Measurements from ENCODE around the gene MRPL53. TPM values are rescaled to one million over a fixed set of nuclear protein-coding genes. Genes with fewer than 3 reads are reported as not detected.

The MRPL53 gene
- total and polyA plus RNA-seq, 2 of the 13 experiments (the other 11 are each of a cell fraction or from before 2014, with no cell fraction given): 34.3 to 51.9 TPM

GRCh38 chr2:74441690-74442482 is 30.6 kb downstream of the MRPL53 start, which contains the start of gene RTKN (continued):
- peak; percentile 96 for TF ChIP-seq ZNF724P (CRISPR knock-in tag; IDR thresholded peaks at IDR 0.05; ENCODE audit: borderline replicate concordance)
- TF ChIP-seq PREB (CRISPR knock-in tag; IDR thresholded peaks at IDR 0.05): no peak
- peak; percentile 60; the same call in 1 of the 2 replicates for TF ChIP-seq REPIN1 (CRISPR knock-in tag; IDR thresholded peaks at IDR 0.05; ENCODE audit: borderline replicate concordance, low read depth)
- peak; percentile 65; the same call in 1 of the 2 replicates for TF ChIP-seq ZFP90 (CRISPR knock-in tag; IDR thresholded peaks at IDR 0.05; ENCODE audit: borderline replicate concordance)
- 0 out of 2 replicates have a peak, but pooled peaks have one; percentile 66 for TF ChIP-seq ZNF337 (CRISPR knock-in tag; IDR thresholded peaks at IDR 0.05; ENCODE audit: borderline replicate concordance, low read depth)
- no peak; the same call in 1 of the 2 replicates for TF ChIP-seq AHR (CRISPR knock-in tag; IDR thresholded peaks at IDR 0.05)
- TF ChIP-seq ZBTB20 (CRISPR knock-in tag; IDR thresholded peaks at IDR 0.05; ENCODE audit: borderline replicate concordance, low read depth): no peak; the same call in 1 of the 2 replicates
- TF ChIP-seq HOXA5 (CRISPR knock-in tag; IDR thresholded peaks at IDR 0.05): 0 out of 2 replicates have a peak, but pooled peaks have one; percentile 83
- TF ChIP-seq TBX2 (CRISPR knock-in tag; IDR thresholded peaks at IDR 0.05; ENCODE audit: borderline replicate concordance): peak; percentile 93
- TF ChIP-seq MBNL3 (CRISPR knock-in tag; conservative IDR thresholded peaks at IDR 0.05): no peak
- TF ChIP-seq TEAD2 (CRISPR knock-in tag; IDR thresholded peaks at IDR 0.05): 0 out of 2 replicates have a peak, but pooled peaks have one; percentile 76
- no peak for TF ChIP-seq NONO (IDR thresholded peaks at IDR 0.05)
- TF ChIP-seq NONO (CRISPR knock-in tag; conservative IDR thresholded peaks at IDR 0.05): peak; percentile 92
- TF ChIP-seq BHLHE40 (IDR thresholded peaks at IDR 0.05; ENCODE audit: low read length): no peak
- TF ChIP-seq SPEN (CRISPR knock-in tag; IDR thresholded peaks at IDR 0.05; ENCODE audit: low read depth): peak; percentile 79
- no peak for TF ChIP-seq ZNF17 (CRISPR knock-in tag; IDR thresholded peaks at IDR 0.05)
- TF ChIP-seq ZBTB34 (CRISPR knock-in tag; IDR thresholded peaks at IDR 0.05): peak; percentile 53; the same call in 1 of the 2 replicates
- peak; percentile 69 for TF ChIP-seq ZNF121 (CRISPR knock-in tag; IDR thresholded peaks at IDR 0.05)
- peak; percentile 58; the same call in 1 of the 2 replicates for TF ChIP-seq ZKSCAN8 (CRISPR knock-in tag; IDR thresholded peaks at IDR 0.05; ENCODE audit: borderline replicate concordance)
- TF ChIP-seq ZNF432 (CRISPR knock-in tag; IDR thresholded peaks at IDR 0.05; ENCODE audit: borderline replicate concordance): 0 out of 2 replicates have a peak, but pooled peaks have one; percentile 77
- peak; percentile 55; the same call in 1 of the 2 replicates for TF ChIP-seq MXD4 (CRISPR knock-in tag; IDR thresholded peaks at IDR 0.05)
- TF ChIP-seq MYPOP (CRISPR knock-in tag; IDR thresholded peaks at IDR 0.05): peak; percentile 82
- TF ChIP-seq YEATS2 (CRISPR knock-in tag; IDR thresholded peaks at IDR 0.05; ENCODE audit: borderline replicate concordance): peak; percentile 71; the same call in 1 of the 2 replicates
- TF ChIP-seq ZNF44 (CRISPR knock-in tag; IDR thresholded peaks at IDR 0.05): peak; percentile 77; the same call in 1 of the 2 replicates
- TF ChIP-seq PAWR (CRISPR knock-in tag; IDR thresholded peaks at IDR 0.05; ENCODE audit: borderline replicate concordance): peak; percentile 91; the same call in 1 of the 2 replicates
- TF ChIP-seq ZNF670 (CRISPR knock-in tag; IDR thresholded peaks at IDR 0.05; ENCODE audit: borderline replicate concordance): peak; percentile 70
- TF ChIP-seq RORA (CRISPR knock-in tag; IDR thresholded peaks at IDR 0.05): no peak

All from HepG2 (cell line).